ENCODE results near the gene CHMP4A. TPM values are rescaled to one million over a fixed set of nuclear protein-coding genes. Genes with fewer than 3 reads are reported as not detected.

Gene CHMP4A
- total RNA-seq, 1 experiment from 2014 or later, result 56.7 TPM

GRCh38 chr14:24211311-24211710 lies 2.0 kb downstream of the CHMP4A start:
- peaks cover 24% of the 10 kb centered on the region for H3K36me3 ChIP-seq (ENCODE audit: insufficient read depth, low read length, poor library complexity, severe bottlenecking)
- ChIA-PET CTCF (no interaction called here), POLR2A (ENCODE audit: low non-redundant PET) (no interaction called here)
- no peaks in the 10 kb centered on the region for H3K9me3 ChIP-seq (ENCODE audit: low read depth, low read length, poor library complexity, severe bottlenecking)
- H3K27me3 ChIP-seq (replicated peaks; ENCODE audit: insufficient read depth, low read depth, low read length, poor library complexity), result no peaks in the 10 kb centered on the region
- no TSS peak for BruUV-seq (replicated peaks)
- DNase-seq (ENCODE audit: low spot score), result no peak
- no peak overlapping the region for H3K4me3 ChIP-seq (ENCODE audit: low read depth, low read length, poor library complexity, severe bottlenecking)
- TF ChIP-seq EZH2 (IDR thresholded peaks at IDR 0.05; ENCODE audit: borderline replicate concordance, low read depth, low read length, poor library complexity, severe bottlenecking), result no peak
- no peak for TF ChIP-seq CTCF (conservative IDR thresholded peaks at IDR 0.05; ENCODE audit: low read depth, low read length)
- intact Hi-C loops (cut with micrococcal nuclease; ENCODE audit: unreplicated experiment), result no loop called here
- H3K4me1 ChIP-seq (ENCODE audit: insufficient read depth, low read length, poor library complexity, severe bottlenecking), result peaks cover 9% of the 10 kb centered on the region
- H3K27ac ChIP-seq (ENCODE audit: low read depth, low read length, poor library complexity, severe bottlenecking), result no peak overlapping the region

- intact Hi-C loops (cut with micrococcal nuclease; ENCODE audit: unreplicated experiment), result no loop called here
- Histone ChIP-seq H3K4me3 (ENCODE audit: low read depth, low read length, poor library complexity, severe bottlenecking) (no peak overlapping the region), H3K4me1 (ENCODE audit: insufficient read depth, low read length, poor library complexity, severe bottlenecking) (no peaks in the 10 kb centered on the region), H3K9me3 (ENCODE audit: low read depth, low read length, poor library complexity, severe bottlenecking) (no peaks in the 10 kb centered on the region), H3K36me3 (ENCODE audit: insufficient read depth, low read length, poor library complexity, severe bottlenecking) (peaks cover 30% of the 10 kb centered on the region), H3K27ac (ENCODE audit: low read depth, low read length, poor library complexity, severe bottlenecking) (no peak overlapping the region), H3K27me3 (replicated peaks; ENCODE audit: insufficient read depth, low read depth, low read length, poor library complexity) (no peaks in the 10 kb centered on the region)
- CTCF ChIA-PET, result no interaction called here
- TF ChIP-seq EZH2 (IDR thresholded peaks at IDR 0.05; ENCODE audit: borderline replicate concordance, low read depth, low read length, poor library complexity, severe bottlenecking), result no peak
- TF ChIP-seq CTCF (conservative IDR thresholded peaks at IDR 0.05; ENCODE audit: low read depth, low read length), result no peak
- no TSS peak for BruUV-seq (replicated peaks)
- DNase-seq (ENCODE audit: low spot score), result no peak
- POLR2A ChIA-PET (ENCODE audit: low non-redundant PET), result no interaction called here
These were observed 5.7 kb downstream of the CHMP4A start for GRCh38 chr14:24207625-24208024.

GRCh38 chr14:24207104-24207551 lies 6.2 kb downstream of the CHMP4A start:
- Histone ChIP-seq H3K4me1 (ENCODE audit: insufficient read depth, low read length, poor library complexity, severe bottlenecking) (no peaks in the 10 kb centered on the region), H3K9me3 (ENCODE audit: low read depth, low read length, poor library complexity, severe bottlenecking) (no peaks in the 10 kb centered on the region), H3K4me3 (ENCODE audit: low read depth, low read length, poor library complexity, severe bottlenecking) (no peak overlapping the region), H3K27ac (ENCODE audit: low read depth, low read length, poor library complexity, severe bottlenecking) (no peak overlapping the region), H3K36me3 (ENCODE audit: insufficient read depth, low read length, poor library complexity, severe bottlenecking) (peaks cover 34% of the 10 kb centered on the region), H3K27me3 (replicated peaks; ENCODE audit: insufficient read depth, low read depth, low read length, poor library complexity) (no peaks in the 10 kb centered on the region)
- no TSS peak for BruUV-seq (replicated peaks)
- TF ChIP-seq EZH2 (IDR thresholded peaks at IDR 0.05; ENCODE audit: borderline replicate concordance, low read depth, low read length, poor library complexity, severe bottlenecking), result no peak
- no peak for TF ChIP-seq CTCF (conservative IDR thresholded peaks at IDR 0.05; ENCODE audit: low read depth, low read length)
- intact Hi-C loops (cut with micrococcal nuclease; ENCODE audit: unreplicated experiment), result no loop called here
- CTCF ChIA-PET, result no interaction called here
- no peak for DNase-seq (ENCODE audit: low spot score)
- POLR2A ChIA-PET (ENCODE audit: low non-redundant PET), result no interaction called here
